ENCODE results near the gene USP37. TPM values are rescaled to one million over a fixed set of nuclear protein-coding genes. Genes with fewer than 3 reads are reported as not detected.

USP37 gene
- total and polyA plus RNA-seq, 11 donors: 1.8 to 10.3 (median 5.8) TPM

- TF ChIP-seq POLR2A (IDR thresholded peaks at IDR 0.05): no peak
- TF ChIP-seq, protein P1, sequence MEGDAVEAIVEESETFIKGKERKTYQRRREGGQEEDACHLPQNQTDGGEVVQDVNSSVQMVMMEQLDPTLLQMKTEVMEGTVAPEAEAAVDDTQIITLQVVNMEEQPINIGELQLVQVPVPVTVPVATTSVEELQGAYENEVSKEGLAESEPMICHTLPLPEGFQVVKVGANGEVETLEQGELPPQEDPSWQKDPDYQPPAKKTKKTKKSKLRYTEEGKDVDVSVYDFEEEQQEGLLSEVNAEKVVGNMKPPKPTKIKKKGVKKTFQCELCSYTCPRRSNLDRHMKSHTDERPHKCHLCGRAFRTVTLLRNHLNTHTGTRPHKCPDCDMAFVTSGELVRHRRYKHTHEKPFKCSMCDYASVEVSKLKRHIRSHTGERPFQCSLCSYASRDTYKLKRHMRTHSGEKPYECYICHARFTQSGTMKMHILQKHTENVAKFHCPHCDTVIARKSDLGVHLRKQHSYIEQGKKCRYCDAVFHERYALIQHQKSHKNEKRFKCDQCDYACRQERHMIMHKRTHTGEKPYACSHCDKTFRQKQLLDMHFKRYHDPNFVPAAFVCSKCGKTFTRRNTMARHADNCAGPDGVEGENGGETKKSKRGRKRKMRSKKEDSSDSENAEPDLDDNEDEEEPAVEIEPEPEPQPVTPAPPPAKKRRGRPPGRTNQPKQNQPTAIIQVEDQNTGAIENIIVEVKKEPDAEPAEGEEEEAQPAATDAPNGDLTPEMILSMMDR (IDR thresholded peaks at IDR 0.05): no peak
Measured at GRCh38 chr2:218405086-218405745, 162.9 kb downstream of the USP37 start.

GRCh38 chr2:218404351-218405085, 163.6 kb downstream of the USP37 start:
- Histone ChIP-seq H3K9me3 (no peaks in the 10 kb centered on the region), H3K27ac (peak overlapping the region in 11 of 12 donors; percentile 82 to 96 (median 93)), H3K4me1 (peaks cover 12 to 66% (median 52%) of the 10 kb centered on the region in 12 donors), H3K4me3 (no peak overlapping the region), H3K36me3 (peaks cover 3 to 45% (median 40%) of the 10 kb centered on the region in 9 donors), H3K27me3 (no peaks in the 10 kb centered on the region)
- no peak for TF ChIP-seq POLR2A (IDR thresholded peaks at IDR 0.05)
- TF ChIP-seq, protein P1 (IDR thresholded peaks at IDR 0.05): no peak
- intact Hi-C loops (cut with DNase I): loop anchor here in 8 of 10 donors (5.0 to 10.0 kb wide), 8 partner anchors 58 to 268 kb away; partner anchors contain the start of genes BCS1L (in 5 of the 8), ZNF142 (in 5 of the 8), CNOT9 (in 2 of the 8) and USP37 (in 2 of the 8)
- ATAC-seq: no peak
- 61 to 70% (median 65%) methylated on average over 10 to 16 of the region's 16 CpGs for WGBS, 4 donors
- no peak for DNase-seq

More at GRCh38 chr2:218405086-218405745, 162.9 kb downstream of the USP37 start:
- WGBS, 4 donors: 40 to 50% (median 43%) methylated on average over 8 of the region's 8 CpGs
- H3K27ac ChIP-seq: peak overlapping the region; percentile 8 to 96 (median 92)
- DNase-seq (no peak), ATAC-seq (no peak)
- peaks cover 3 to 45% (median 40%) of the 10 kb centered on the region in 9 donors for H3K36me3 ChIP-seq
- intact Hi-C loops (cut with DNase I): loop anchor here in 8 of 10 donors (5.0 to 10.0 kb wide), 8 partner anchors 57 to 267 kb away; partner anchors contain the start of genes BCS1L (in 5 of the 8), ZNF142 (in 5 of the 8), CNOT9 (in 2 of the 8) and USP37 (in 2 of the 8)
- H3K9me3 ChIP-seq: no peaks in the 10 kb centered on the region
- peaks cover 12 to 66% (median 52%) of the 10 kb centered on the region in 12 donors for H3K4me1 ChIP-seq
- no peaks in the 10 kb centered on the region for H3K27me3 ChIP-seq
- H3K4me3 ChIP-seq: peak overlapping the region in 9 of 12 donors; percentile 43 to 65 (median 49)

GRCh38 chr2:218403810-218404209, 164.3 kb downstream of the USP37 start:
- Histone ChIP-seq H3K27ac (no peak overlapping the region), H3K4me3 (no peak overlapping the region), H3K27me3 (no peaks in the 10 kb centered on the region), H3K9me3 (no peaks in the 10 kb centered on the region), H3K36me3 (peaks cover 3 to 45% (median 40%) of the 10 kb centered on the region in 9 donors), H3K4me1 (peaks cover 12 to 69% (median 54%) of the 10 kb centered on the region in 12 donors)
- intact Hi-C loops (cut with DNase I): loop anchor here in 5 of 10 donors (10.0 kb wide), 2 partner anchors 161 to 251 kb away; partner anchors contain the start of genes BCS1L (in 4 of the 5), ZNF142 (in 4 of the 5), CNOT9 (in 1 of the 5) and USP37 (in 1 of the 5)
- DNase-seq (no peak), ATAC-seq (no peak)
- TF ChIP-seq, protein P1 (IDR thresholded peaks at IDR 0.05): no peak
- TF ChIP-seq POLR2A (IDR thresholded peaks at IDR 0.05): no peak
- 79 to 83% (median 81%) methylated on average over 7 of the region's 7 CpGs for WGBS, 4 donors

Data from heart left ventricle (tissue), 16 donors.